Measurements from ENCODE around the gene TCF7L1.
A peak's percentile ranks its signal among the peaks of the same experiment; 100 is the strongest.
"Not testable (repeated sequence)": the region's sequence is repeated elsewhere in the genome, so short reads cannot be mapped to it uniquely, and the experiment has no call there.

The TCF7L1 gene, protein sequence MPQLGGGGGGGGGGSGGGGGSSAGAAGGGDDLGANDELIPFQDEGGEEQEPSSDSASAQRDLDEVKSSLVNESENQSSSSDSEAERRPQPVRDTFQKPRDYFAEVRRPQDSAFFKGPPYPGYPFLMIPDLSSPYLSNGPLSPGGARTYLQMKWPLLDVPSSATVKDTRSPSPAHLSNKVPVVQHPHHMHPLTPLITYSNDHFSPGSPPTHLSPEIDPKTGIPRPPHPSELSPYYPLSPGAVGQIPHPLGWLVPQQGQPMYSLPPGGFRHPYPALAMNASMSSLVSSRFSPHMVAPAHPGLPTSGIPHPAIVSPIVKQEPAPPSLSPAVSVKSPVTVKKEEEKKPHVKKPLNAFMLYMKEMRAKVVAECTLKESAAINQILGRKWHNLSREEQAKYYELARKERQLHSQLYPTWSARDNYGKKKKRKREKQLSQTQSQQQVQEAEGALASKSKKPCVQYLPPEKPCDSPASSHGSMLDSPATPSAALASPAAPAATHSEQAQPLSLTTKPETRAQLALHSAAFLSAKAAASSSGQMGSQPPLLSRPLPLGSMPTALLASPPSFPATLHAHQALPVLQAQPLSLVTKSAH

DNA sequence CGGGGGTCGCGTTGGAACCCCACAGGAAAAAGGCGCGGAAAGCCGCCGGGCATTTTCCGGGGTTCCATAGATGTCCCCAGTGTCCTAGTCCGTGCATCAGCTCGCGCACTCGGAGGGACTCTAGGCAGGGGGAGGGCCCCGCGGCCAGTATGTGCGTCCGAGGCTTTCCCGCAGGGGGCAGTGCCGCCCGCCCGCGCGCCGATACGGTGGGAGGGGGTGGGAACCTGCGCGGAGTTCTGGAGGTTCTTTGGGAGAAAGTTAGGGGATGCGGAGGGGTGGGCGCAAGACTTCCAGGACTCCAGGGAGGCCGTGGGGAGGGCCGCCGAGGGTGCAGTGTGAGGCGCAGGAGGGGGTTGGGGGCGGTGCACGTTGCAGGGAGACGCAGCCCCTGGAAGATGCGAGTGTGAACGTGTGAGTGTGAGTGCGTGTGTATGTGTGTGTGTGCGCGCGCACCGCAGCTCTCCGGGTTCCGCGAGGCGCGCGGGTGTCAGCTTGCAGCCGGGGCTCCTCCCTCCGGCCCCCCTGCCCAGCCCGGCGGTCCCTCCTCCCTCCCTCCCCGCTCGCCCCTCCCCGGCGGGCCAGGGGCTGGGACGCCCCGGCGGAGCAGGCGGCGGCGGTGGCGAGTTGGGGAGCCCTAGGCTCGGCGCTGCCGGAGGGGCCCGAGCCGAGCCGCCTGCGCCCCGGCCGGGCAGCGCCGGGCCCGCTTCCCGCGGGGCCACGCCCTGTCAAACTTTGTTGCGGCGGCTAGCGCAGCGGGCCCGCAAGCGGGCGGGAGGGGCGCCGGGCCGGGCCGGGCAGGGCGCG lies at the start of gene TCF7L1:
Gene TCF7L1, plus strand, starts transcription at position 559 of the 804 bp plus-strand sequence. CDS start 293 bp downstream, outside the sequence.
- DNase-seq = peak; percentile 38

DNA sequence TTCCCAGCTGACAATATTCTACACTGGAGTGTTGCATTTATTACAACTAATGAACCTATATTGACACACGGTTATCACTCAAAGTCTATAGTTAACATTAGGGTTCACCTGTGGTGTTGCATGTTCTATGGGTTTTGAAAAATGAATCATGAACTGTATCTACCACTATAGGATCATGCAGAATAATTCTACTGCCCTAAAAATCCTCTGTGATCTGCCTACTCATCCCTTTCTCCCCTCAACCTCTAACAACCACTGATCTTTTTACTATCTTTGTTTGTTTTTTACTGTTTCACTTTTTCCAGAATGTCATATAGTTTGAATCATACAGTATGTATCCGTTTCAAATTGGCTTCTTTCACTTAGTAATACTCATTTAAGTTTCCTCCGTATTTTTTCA lies 47.6 kb upstream of the TCF7L1 start:
- no peak for DNase-seq

DNA sequence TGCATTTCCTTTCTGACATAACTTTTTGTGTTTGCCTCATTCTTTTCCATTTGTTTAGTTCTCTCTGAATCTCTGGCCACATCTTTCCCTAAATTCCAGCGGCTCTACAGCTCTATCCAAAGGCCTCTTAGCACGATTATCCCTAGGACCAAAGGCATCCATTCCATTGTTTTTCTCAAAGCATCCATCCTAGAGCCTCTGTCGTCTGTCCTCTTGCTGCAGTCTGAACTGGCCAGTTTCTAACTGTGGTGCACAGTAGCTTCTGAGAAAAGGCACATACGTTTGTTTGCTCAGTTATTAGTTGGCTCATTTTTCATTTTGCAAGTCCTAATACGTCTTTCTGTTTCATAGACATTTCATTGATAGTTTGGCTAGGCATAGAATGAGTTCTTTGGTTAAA lies 45.7 kb upstream of the TCF7L1 start:
- no peak for DNase-seq

DNA sequence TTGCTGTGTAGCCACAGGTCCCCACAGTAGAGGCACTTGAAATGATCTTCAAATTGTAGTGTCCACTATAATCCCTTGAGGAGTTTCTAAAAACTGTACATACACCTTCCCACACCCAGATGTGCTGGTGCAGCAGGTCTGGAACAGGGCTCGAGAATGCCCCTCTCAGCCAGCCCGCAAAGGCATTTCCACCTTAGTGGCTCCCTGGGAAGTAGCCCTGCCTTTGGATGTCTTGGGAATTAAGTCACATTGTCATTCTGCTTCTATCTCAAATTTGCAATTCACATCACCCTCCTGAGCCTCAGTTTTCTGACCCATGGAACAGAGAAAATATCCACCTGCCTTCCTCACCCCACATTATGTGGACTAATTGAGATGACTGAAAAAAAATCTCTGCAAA lies 44.3 kb upstream of the TCF7L1 start:
- DNase-seq = no peak

DNA sequence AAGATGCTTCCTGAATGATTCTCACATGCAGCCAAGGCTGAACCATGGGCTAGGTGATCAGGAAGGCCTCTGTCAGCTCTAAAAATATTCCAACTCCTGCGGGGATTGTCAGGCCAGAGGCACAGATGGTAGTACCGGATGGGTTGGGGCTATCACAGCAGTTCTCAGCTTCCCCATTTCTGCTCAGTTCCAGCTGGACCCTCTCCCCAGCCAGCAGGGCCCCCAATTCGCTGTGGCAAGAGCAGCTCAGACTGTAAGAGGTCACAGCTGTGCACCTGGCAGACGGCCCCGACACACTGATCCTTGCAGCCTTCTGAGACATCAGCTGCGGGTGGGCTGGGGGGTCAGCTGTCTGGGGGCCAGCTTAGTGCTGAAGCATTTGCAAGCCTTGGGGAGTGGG lies 43.6 kb upstream of the TCF7L1 start:
- DNase-seq = no peak

DNA sequence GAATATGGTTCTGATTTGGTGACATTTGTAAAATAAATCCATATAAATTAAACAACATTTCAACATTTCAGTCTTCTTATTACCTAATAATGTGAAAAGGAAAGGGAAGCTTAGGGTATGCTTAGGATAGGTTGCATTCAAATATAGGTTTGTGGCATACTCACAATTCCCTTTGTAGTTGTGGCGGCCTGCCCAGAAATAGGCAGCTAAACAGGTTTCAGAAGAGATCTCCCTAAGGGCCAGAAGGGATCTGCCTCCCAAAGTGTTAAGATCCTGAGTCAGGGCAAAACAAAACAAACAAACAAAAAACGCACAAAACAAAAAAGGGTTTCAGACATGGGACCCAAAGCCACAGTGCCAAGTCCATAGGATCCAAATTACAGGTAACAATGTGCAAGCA lies 41.4 kb upstream of the TCF7L1 start:
- DNase-seq = no peak

DNA sequence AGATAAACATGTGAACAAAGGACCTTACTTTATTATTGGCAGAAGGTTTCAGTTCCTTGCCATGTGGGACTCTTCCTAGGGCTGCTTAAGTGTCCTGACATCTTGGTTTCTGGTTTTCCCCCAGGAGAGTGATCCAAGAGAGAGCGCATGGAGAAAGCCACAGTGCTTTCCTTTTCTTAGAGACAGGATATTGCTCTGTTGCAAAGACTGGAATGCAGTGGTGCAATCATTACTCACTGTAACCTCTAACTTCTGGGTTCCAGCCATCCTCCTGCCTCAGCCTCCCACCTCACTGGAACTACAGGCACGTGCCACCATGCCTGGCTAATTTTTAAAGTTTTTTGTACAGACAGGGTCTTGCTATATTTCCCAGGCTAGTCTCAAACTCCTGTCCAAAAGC lies 38.1 kb upstream of the TCF7L1 start:
- no peak for DNase-seq

DNA sequence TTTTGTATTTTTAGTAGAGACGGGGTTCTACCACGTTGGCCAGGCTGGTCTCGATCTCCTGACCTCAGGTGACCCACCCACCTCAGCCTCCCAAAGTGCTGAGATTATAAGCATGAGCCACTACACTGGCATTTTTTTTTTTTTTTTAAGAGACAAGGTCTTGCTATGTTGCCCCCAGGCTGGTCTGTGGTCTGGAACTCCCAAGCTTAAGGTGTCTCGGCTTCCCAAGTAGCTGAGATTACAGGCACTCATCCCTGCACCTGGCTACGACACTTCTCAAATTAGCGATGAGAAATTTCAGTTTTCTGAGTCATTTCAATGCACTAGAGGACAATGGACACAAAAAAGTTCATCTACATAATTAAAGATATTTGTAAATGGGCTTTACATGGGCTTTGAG lies 36.6 kb upstream of the TCF7L1 start:
- DNase-seq = no peak

DNA sequence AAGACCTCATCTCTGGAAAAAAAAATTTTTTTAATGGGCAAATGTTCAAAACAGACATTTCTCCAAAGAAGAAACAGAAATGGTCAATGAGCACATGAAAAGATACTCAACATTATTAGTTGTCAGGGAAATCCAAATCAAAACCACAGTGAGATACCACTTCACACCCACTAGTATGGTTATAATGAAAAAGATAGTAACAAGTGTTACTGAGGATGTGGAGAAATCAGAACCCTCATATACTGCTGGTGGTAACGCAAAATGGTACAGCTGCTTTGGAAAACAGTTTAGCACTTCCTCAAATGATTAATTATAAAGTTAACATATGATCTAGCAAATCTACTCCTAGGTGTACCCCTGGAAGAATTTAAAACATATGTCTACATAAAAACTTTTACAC lies 29.0 kb upstream of the TCF7L1 start:
- no peak for DNase-seq

DNA sequence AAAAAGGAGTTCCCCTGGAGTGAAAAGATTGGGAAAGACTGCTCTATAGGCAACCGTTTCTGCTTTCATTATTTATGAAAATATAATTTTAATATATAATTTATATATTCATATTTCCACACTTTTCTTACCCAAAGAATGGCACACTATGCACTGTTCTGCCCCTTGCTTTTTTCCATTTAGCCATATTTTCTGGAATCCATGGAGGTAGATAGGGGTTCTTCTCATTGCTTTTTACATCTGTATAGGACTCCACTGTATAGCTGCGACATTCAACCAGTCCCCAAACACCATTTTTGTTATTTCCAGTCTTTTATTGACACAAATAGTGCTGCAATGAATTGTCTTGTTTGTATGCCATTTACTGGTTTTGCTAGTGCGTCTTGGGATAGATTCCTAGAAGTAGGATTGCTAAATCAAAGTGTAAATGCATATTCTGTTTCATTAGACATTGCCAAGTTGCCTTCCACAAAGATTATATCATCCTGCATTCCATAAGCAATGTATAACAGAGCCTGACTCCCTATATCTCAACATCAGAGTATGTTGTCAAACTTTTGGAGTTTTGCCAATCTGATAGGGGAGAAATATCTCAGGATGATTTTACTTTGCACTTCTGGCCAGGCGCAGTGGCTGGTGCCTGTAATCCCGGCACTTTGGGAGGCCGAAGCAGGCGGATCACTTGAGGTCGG lies 26.6 kb upstream of the TCF7L1 start:
- no peak for DNase-seq

DNA sequence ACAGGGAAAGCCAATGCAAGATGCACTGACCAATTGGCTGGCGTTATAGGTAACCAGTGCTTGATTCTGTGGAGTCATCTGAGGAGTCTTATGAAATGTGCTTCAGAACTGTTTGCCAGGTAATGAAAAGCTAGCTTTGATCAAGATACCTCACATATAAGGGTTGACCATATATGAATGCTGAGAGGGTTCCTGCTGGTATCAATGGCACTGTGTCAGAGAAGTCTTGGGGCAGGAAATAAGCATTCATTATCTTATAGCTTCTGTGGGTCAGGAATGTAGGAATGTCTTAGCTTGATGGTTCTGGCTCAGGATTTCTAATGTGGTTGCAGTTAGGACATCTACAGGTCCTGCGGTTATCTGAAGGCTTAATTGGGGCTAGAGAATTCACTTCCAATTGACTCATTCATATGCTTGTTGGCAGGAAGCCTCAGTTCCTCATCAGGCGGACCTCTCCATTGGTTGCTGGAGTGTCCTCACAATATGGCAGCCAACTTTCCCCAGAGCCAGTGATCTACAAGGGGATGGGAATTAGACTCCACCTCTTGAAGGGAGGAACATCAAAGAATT lies 22.1 kb upstream of the TCF7L1 start:
- DNase-seq = no peak

DNA sequence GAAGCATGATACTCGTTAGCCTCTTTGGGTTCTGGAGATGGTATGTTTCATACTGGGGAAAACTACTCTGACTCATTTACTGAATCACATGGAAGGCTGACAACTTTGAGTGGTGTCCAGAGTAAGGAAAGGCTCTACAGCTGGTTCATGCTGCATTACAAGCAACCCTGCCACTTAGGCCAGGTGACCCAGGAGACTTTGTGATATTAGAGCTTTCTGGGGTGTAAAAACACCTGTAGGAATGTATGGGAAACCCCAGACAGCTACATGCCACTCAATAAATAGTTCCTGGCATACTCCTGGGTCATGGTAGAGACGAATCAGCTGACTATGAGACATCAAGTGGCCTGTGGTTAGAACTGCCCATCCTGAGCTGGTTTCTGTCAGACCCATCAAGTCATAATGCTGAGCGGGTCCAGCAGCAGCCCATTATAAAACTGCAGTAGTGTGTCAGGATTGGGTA lies 21.3 kb upstream of the TCF7L1 start:
- no peak for DNase-seq

DNA sequence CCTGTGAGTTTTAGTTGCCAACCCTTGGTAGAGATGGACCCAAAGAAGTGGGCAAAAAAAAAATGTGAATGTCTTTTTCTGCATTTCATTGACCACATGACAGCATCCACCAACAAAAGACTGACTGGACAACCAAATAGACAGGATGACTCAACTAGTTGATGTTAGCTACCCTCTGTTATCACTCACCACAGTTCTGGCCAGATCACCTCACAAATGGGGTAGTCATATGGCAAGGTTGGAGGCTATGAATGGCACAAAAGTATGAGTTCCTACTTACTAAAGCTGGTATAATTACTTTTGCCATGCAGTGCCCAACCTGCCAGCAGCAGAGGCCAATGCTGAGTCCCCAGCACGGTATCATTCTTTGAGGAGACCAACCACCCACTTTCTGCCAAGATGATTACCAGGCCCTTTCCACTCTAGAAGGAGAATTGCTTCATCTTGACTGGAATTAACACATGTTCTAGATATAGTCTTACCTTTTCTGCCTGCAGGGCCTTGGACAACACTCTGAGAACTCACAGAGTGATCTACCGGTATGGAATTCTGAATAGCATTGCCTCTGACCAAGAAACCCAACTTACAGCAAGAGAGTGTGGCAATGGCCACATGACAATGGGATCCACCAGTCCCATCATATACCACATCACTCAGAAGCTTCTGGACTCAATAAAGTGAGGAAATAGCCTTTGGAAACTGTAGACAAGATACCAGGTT lies 20.1 kb upstream of the TCF7L1 start:
- no peak for DNase-seq

DNA sequence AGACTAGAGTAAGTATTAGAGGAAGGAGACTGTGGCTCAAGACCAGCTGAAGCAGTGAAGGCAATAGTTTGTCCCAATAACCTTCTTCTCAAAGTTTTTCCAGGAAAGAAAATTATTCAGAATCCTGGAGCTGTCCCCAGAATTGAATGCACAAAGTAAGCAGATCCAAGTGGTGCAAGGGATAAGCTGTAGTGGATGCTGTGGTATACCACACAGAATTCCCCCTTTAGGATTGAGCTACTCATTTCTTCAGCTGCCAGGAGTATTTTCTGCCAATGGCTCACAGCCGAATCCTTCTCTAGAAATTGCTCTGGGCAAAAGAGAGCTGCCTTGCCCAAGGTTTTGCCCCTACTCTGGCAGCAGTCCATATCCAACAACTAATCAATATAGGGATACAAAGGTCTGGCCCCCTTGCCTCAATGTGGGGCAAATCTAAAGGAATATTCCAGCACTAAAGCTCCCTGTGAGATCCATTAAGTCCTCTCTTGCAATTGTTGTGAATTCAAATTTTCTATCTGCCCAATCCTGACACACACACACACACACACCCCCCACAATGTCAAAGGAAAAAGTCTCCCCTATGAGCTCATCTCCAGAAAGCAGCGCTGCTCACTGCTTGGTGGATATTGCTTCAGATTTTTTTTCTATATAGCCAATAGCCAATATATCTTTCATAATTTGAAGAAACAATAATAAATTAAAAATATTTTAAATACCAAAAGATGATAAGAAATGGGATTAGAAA lies 18.4 kb upstream of the TCF7L1 start:
- DNase-seq = no peak

DNA sequence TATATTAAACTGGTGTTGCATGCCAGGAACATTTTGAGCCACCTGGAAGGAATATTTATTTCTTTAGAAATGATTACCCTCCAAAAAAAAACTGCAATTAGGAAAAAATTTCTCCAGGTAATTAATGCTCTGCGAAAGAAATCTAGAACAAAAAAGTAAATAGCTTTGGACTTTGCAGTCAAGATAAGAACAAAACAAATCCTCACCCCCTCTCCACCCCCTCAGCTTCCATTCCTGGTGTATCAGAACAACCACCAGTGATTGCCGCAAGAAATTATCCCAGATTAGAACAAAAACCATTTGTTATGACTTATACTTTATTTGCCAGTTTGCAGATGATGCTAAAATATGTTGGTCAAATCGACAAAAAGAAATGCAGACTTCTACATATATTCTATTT lies 17.0 kb upstream of the TCF7L1 start:
- no peak for DNase-seq

DNA sequence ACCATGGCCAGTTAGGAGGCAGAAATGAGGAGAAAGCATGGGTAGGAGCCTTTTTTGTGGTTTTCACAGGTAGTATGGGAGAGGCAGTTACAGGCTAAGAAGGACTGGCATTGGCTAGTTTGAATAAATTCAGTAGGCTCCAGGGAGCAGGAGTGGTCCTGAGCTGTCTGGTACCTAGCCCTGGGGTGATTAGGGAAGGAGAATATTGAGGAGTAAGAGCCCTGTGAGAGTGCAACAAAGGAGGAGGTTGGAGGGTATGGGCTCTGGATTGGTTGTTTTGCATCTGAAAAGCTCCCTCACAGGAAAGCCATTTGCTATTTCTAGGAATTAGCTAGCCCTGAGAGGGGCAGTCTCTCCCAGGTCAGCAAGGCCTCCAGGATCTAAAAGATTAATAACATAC lies 13.3 kb upstream of the TCF7L1 start:
- DNase-seq = no peak

DNA sequence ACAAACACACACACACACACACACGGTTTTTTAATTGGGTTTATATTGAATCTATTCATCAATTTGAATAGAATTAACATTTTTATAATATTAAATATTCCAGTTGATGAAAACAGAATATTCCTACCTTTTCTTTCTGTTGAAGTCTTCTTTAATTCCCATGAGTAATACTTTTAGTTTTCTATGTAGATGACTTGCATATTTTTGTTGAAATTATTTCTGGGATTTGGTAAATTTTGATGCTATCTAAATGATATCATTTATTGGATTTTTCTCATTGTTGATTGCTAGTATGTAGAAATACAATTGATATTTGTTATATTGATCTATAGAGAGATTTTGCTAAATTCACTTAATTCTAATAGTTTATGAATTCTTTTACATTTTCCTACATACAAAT lies 12.8 kb upstream of the TCF7L1 start:
- DNase-seq = no peak

DNA sequence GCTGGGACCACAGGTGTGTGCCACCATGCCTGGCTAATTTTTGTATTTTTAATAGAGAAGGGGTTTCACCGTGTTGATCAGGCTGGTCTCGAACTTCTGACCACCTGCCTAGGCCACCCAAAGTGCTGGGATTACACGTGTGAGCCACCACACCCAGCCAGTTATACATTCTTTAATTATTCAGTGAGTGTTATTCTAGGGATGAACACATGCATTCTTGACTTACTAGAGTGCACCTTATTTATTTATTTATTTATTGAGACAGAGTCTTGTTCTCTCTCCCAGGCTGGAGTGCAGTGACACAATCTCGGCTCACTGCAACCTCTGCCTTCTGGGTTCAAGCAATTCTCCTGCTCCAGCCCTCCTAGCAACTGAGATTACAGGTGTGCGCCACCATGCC lies 6.7 kb upstream of the TCF7L1 start:
- DNase-seq = not testable (repeated sequence)

DNA sequence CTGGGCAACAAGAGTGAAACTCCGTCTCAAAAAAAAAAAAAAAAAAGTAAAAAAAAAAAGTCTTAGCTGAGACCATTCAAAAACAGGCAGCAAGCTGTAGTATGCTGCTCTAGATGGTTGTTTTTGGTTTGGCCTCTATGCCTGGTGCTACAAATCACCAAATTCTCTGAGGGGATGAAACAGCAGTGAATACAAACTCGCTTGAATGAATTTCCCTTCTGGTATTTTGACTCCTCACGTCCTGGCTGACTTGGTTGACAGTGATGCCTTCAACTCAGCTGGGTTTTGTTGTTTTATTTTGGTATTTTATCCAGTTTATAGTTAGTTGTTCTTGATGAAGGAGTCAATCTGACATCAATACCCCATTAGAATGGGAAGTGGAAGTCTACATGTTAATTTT lies 3.3 kb upstream of the TCF7L1 start:
- DNase-seq = no peak

DNA sequence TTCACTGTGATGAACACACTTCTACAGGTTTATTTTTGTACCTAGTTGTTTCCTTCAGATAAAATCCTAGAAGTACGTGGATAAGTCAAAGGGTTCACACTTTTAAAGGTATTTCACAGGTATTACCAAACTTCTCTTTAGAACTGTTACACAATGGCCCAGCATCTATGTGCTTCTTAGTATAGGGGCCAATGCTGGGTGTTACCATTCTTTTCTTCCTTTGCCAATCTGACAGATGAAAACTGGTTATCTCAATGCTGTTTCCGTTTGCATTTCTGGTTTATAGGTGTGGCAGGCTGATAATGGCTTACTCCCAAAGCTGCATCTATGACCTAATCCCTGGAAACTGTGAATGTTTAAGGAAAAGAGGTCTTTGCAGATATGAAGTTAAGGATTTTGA lies 2.8 kb upstream of the TCF7L1 start:
- DNase-seq = no peak

DNA sequence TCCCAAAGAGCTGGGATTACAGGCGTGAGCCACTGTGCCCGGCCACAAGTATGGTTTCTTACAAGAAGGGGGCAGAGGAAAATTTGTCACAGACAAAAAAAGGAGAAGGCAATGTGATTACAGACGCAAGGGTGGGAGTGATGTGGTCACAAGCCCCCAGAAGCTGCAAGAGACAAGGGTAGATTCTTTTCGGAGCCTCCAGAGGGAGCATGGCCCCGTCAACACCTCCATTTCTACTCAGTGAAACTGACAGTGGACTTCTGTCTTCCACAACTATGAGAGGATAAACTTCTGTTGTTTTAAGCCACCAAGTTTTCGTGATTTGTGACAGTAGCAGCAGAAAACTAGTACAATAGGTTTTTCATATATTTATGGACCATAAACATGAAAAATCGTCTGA lies 2.1 kb upstream of the TCF7L1 start:
- DNase-seq = no peak

Measured in NCI-H2107 (cell line).